Keratinocyte (primary cell): ENCODE results near the gene PARVA.

ENCODE experiments used
- CTCF ChIP-seq, 3 experiments: IDR thresholded peaks in 1 of 3; conservative IDR thresholded peaks in 1 of 3; optimal IDR thresholded peaks in 1 of 3; 2 replicates in 2 of 3; 3 replicates in 1 of 3; pipeline versions ENCODE3 to v1.5.1; 2011; ENCODE audit warnings: low read length in 3 of 3, mild to moderate bottlenecking in 3 of 3, moderate library complexity in 2 of 3, control low read depth in 1 of 3, inconsistent platforms in 1 of 3; ENCODE audit not compliant: insufficient read depth in 2 of 3; ENCODE audit errors: extremely low read depth in 1 of 3
- EZH2 ChIP-seq: IDR thresholded peaks from one replicate; pipeline ENCODE4 v1.6.1; 2012; ENCODE audit warnings: inconsistent platforms, mild to moderate bottlenecking, low read length, moderate library complexity

GRCh38 chr11:12416552-12416951, 39.2 kb downstream of the PARVA start:
- no peak for TF ChIP-seq CTCF (optimal IDR thresholded peaks at IDR 0.05 in 1 of 3, IDR thresholded peaks at IDR 0.05 in 1 of 3, conservative IDR thresholded peaks at IDR 0.05 in 1 of 3; ENCODE audit: extremely low read depth in 1 of 3, insufficient read depth in 2 of 3, low read length in 3 of 3)
- TF ChIP-seq EZH2 = no peak
